H54 (cell line): ENCODE data around the gene OR1N2.
"Not testable (repeated sequence)": the region's sequence is repeated elsewhere in the genome, so short reads cannot be mapped to it uniquely, and the experiment has no call there.

Experiments used
- DNase-seq: peaks from one replicate; pipeline ENCODE4 v3.0.0; 2011; ENCODE audit warnings: low spot score, mixed read lengths; ENCODE audit not compliant: insufficient read length
- FAIRE-seq: peaks from 3 replicates; lab custom pipeline; 2011; peaks lifted over from hg19 to GRCh38; lab: Jason Lieb, UNC
- POLR2A ChIP-seq: IDR thresholded peaks from 2 replicates; pipeline ENCODE4 v1.6.1; 2011; ENCODE audit warnings: low read depth, mild to moderate bottlenecking, low read length

The OR1N2 gene

GRCh38 chr9:122562134-122562760 lies 9.3 kb downstream of the OR1N2 start:
- no peak for DNase-seq
- FAIRE-seq, result no peak
- TF ChIP-seq POLR2A, result no peak

GRCh38 chr9:122567901-122568300 lies 15.0 kb downstream of the OR1N2 start:
- FAIRE-seq (no peak), DNase-seq (no peak)
- TF ChIP-seq POLR2A, result no peak

- no peak for DNase-seq
- TF ChIP-seq POLR2A, result no peak
- FAIRE-seq, result no peak
Observed at GRCh38 chr9:122572456-122572855, 19.5 kb downstream of the OR1N2 start.

- TF ChIP-seq POLR2A, result no peak
- DNase-seq (no peak), FAIRE-seq (peak; percentile 33)
Observed at GRCh38 chr9:122579874-122580273, 27.0 kb downstream of the OR1N2 start.

- TF ChIP-seq POLR2A, result no peak
- DNase-seq, result peak; percentile 30
- FAIRE-seq, result peak; percentile 97
Observed at GRCh38 chr9:122580360-122580759, 27.4 kb downstream of the OR1N2 start.

GRCh38 chr9:122583284-122583683 lies 30.4 kb downstream of the OR1N2 start, which contains the start of gene OR1L8:
OR1L8 (minus strand) TSS chr9:122583384; CDS start chr9:122568477, 14,907 bp downstream.
- FAIRE-seq, DNase-seq: not testable (repeated sequence)
